Measurements from ENCODE around the gene HIVEP2. TPM values are rescaled to one million over a fixed set of nuclear protein-coding genes. Genes with fewer than 3 reads are reported as not detected.

Gene HIVEP2
- total RNA-seq, 1 experiment from 2014 or later, result 5.6 TPM

DNA sequence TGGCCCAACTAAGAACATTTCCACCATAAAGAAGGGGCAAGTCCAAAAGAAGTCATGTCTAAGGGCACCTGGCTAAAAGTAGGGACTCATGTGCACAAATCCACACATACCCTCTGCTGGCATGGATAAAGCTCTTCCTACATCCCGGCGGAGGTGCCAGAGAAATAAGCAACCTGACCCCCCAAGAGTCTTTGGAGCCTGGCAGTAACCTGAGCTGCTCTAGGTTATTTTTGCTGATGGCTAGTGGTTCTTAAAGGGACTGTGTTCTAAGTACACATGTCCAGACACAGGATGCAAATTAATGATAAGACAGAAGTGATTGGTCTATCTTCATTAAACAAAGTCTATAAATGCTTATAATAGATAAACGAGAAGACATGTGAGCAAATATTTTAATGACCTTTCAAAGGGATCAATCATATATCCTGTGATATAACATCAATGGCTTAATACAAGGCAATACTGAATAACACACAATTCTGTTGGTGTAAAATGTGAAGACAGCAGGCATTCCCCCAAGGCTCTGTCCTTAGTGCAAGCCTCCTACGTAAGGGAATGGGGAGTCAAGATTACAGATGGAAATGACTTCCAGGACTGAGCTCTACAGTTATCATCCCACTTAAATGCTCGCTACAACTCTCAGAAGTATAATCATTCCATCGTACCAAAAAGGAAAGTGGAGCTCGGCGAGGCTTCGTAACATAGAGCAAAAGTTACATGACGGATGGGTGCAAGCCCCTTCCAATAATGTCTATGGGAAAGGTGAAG is 52.5 kb downstream of the HIVEP2 start:
- DNase-seq (ENCODE audit: low spot score), result no peak

DNA sequence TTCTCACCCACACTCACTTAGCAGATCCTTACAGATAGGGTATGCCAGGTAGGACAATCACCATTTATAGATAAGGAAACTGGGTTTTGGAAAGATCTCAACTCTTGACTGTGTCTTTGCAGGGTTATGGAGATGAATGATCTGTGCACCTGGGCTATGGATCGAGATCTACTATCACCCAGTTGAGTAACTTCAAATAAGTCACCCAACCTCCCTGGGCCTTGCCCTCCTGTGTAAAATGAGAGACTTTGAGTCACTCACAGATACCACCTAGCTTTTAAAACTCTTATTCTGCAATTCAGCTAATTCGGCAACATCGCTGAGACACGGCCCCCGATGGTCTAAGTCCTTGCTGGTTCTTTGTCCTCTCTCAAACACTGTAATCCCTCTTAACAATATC is 53.5 kb downstream of the HIVEP2 start:
- no peak for DNase-seq (ENCODE audit: low spot score)

DNA sequence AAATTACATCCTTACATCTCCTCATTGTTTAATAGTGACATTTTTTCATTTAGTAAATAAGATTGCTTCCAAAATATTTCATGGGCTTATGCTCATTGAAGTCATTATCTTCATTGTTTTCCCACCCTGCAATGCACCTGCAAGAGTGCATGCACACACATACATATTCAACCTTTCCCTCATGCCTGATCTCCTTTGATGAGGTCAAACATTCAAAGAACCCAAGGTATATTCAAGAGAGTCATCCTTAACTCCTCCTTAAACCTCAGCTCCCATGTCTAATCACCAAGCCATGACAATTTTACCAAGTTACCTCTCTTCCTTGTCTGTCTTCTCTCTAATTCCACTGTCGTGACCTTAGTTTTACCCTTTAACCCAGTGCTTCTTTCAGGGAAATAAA is 56.5 kb downstream of the HIVEP2 start:
- no peak for DNase-seq (ENCODE audit: low spot score)

DNA sequence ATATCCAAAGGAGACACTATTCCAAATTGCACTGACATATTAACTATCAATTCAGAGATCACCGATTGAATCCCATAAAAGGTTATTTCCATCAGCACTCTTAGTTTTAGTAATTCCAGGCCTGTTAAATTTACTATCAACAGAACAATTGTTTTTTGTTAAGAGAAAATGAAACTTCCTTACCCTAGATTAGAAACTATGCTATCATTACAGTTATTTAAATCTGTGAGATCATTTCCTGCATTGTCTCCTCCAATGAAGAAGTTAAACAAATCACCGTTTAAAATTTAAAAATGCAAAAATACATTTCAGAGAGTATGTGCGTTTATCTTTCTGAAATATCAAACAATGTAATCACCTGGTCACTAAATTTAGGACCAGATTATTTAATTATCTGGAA is 57.5 kb downstream of the HIVEP2 start:
- DNase-seq (ENCODE audit: low spot score), result no peak

DNA sequence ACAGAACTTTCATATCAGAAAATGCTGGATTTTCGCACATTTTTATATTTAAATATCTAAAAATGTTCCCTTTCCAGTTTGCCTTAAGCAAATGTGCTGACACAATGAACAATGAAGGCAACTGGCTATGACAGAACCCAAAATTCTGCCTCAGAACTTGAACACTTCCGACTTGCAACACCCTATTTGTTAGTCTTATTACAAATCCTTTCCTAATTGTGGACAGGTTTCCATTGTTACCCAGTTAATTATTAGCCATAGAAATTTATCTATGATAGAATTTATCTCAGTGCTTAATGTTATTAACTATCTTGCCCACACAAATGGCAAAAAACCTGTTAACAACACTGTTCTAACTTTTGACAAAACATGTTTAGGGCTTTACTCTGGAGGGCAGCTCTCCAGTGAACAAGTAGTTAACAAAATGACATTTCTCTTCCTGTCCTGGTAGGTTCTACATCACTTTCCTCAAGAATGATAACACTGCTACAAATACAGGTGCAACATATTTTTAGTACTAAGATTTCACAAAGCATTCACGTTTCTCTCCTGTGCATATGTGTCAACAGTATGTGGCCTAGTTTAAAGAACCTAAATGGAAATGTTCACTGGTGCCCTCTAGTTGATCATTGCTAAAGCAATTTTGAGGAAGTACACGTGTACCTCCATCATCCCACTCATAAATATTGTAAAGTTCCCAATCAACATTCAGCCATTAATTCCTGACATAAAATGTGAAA is 58.4 kb downstream of the HIVEP2 start:
- DNase-seq (ENCODE audit: low spot score), result peak; percentile 48

DNA sequence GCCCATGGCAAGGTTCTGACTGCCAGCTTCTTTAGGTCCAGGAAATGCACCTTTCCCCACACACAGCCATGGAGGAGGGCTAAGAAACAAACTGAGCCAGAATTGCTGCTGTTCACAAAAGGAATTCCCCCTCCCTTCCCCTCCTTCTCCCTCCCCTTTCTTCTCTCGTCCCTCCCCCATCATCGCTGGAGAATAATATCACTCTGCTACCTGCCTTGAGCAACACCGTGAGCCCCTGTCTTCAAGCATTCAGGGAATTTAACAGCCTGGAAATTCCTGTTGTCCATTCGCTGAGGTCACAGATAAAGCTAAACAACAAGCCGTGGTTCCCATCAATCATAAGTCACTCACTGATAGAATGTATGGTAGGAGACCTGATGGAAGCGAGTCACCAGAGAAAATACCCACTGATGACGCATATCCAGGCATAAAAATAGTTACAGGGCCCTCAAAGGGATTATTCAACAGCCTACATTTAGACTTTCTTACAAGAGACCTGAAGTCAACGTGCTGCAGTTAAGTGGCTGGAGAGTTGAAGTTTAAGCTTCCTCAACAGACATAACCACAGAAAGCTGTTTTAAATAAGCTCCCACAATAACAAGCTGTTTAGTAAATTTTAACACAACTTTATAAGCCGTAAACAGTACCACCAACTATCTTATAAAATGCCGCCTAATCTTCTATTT is 59.7 kb downstream of the HIVEP2 start:
- peak; percentile 97 for DNase-seq (ENCODE audit: low spot score)

DNA sequence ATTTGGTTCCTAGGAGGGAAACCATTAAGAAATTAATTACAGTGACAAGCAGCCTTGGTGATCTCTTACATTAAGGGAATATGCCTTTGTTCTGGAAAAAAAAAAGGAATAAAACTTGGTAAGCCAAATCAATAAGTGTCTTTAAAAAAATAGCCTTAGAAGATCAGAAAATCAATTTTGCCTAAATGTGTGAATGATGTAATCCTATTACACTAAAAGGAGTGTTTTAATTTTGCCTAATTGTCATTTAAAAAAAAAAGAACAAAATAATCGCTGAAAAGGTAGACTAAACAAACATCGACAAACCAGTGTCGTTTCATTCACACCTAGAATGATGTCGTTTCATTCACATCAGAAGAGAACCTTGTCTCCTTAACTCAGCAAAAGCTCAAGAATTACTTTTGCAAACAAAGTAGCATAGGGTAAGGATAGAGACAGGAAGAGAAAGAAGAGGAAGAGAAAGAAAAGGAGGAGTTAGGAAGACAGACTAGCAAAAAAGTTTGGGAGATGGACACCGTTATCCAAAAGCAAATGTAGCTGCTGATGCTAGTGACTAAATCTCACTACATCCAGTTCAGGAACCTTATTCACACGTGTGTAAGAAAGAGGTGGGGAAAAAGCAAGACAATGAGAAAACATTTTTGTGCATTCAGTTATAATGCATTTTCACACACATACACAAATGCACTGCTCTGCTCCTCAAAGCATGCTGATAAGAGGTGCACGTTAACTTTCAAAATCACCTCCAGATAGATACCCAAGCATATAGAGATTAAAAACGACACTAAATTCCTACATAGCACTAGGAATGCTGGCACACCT is 60.6 kb downstream of the HIVEP2 start:
- peak; percentile 10 for DNase-seq (ENCODE audit: low spot score)

DNA sequence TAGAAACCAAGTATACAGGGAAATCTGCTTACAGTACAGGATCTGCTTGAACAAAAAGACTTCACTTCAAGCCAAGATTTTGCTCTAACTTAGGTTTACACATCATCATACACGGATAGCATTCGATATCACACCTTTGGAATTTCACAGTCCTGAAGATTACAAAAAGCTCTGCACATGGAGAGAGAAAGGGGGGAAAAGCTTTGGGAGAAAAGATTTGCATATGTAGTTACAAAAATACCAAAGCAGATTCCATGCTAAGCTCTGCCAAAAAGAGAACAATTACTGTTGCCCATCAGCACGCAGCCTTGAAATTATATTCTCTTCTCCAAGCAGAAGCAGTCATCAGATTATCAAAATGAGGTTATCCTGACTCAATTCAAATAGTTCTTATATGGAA is 62.0 kb downstream of the HIVEP2 start:
- no peak for DNase-seq (ENCODE audit: low spot score)

DNA sequence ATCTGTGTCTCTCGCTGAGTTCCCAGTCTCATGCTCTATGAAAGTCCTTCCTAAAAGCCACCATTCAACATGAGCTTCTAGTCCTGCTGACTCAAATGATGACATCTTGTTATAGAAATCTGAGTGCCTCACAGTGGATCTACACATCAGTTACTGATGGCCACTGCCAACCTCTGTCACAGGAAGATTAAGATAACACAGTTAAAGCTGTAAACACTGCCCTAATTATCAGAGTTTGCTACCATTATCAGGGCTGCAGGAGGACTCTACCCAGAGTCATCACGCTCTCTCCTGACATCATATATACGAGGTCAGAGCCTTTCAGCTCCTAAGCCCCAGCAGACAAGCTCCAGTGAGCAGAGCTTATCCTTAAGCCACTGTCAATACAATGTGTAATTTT is 63.2 kb downstream of the HIVEP2 start:
- no peak for DNase-seq (ENCODE audit: low spot score)

DNA sequence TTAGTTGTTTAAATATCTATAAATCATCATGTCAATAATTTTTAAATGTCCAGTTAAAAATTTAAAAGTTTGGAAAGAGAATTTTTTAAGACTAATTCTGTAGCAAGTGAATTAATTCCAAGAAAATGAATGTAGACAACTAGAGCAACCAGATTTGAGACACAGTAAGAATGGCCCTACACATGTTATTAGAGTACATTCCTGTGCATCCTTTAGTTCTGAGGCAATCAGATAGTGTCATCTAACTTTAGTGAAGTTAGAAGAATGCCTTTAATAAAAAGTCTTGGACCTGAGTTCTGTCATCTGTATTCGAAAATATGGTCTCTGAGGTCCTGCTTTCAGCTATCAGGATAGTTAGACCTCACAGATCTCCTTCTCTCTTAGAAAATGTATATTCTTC is 63.7 kb downstream of the HIVEP2 start:
- DNase-seq (ENCODE audit: low spot score), result no peak

DNA sequence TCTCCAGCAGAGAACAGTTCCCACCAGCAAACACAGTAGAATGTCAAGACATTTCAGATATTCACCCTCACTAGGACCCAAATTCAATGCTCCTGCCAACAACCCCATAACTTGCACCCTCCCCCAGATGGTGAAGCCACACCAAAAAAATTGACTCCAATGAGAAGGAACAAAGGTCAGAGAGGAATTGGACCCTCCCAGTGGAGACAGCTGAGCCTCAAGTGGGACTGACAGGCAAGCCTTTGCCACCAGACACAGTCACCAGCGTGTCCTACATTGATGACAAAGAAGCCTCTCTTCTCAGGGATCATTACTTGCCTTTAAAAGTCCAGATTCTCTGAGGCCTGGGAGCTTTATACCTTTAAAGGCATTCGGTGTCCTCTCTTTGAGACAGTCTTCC is 64.8 kb downstream of the HIVEP2 start:
- DNase-seq (ENCODE audit: low spot score), result no peak

DNA sequence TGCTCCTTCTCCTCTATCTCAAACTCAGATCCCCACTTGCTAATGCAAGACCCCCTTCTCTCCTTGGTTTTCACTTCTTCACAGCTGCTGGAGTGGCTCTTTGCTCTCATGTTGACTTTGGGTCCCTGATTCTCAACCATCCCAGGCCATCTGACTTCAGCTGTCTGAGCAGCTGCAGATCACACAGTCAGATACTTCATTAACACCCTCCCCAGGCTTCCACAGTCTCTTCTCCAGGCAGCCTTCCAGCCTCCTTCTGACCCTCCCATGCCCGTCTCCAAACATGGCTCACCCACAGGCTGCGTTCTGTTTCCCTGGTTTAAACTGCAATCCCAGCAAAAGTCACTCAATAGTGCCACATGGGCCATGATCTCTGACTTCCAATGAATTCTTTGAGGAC is 65.4 kb downstream of the HIVEP2 start:
- DNase-seq (ENCODE audit: low spot score), result no peak

DNA sequence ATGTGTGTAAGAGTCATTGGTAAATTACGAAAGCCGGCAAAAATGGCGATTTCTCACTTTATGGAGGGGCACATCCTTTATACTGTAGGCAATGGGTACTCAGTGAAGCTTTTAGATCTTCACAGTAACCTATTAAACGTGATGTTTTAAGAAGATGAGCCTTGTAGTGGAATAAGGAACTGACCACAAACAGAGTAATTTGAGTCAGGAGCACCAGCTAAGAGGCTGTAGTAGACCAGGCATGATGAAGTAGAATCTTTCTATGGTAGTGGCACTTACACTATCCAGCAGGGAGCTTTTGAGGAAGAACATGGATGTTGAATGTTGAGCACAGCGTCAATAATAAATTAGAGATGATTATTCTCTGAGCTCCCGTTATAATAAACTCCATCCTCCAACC is 65.9 kb downstream of the HIVEP2 start:
- no peak for DNase-seq (ENCODE audit: low spot score)

DNA sequence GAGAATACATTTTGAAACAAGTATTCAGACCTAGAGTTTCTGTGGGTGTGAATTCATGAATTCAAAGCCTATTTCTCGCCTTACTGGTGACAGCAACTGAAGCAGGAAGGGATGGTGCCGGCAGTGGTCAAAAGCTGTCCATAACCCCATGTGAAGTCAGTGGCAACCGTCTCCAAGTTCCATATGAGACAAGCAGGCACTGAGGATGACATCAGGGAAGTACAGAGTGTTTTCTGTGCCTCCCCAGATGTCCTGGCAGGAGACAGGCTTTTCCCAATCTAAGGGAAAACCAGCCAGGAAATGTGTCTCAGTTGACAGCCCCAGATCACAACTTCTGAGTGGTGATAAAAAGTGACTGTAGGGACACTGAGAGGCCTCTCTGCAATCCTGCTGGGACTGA is 66.6 kb downstream of the HIVEP2 start:
- DNase-seq (ENCODE audit: low spot score), result no peak

DNA sequence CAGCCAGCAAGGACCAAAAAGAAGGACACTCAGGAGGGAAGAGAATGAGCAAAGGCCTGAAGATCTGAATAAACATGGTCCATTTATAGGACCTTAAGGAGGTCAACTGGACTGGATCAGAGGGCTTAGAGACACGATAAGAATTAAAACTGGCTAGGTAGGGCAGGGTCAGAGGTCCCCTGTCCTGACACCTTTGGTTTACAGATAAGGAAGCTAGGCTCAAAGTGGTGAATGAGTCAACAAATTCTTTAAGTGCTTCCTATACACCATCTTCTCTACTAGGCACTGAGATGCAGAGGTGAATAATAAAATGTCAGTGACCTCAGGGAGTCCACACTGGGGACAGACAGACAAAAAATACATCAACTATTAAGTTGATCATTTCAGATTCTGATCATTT is 70.3 kb downstream of the HIVEP2 start:
- DNase-seq (ENCODE audit: low spot score), result peak; percentile 18

DNA sequence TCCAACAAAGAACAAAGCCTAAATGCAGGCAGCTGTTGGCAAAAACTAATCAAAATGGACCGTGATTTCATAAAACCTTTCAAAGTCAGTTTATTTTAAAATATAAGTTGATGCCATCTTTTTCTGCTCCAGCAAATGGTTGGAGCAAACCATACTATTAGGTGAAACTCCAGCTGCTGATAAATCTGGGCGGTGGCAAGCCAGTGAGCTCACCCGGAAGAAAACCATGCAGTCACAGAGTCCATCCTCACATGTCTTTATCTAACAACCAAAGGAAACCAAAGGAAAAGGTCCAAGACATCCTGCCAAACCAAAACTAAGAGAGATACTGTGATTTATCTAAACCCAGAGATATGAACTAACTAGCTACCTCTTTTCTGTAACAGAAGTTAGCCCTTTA is 72.6 kb downstream of the HIVEP2 start:
- peak; percentile 33 for DNase-seq (ENCODE audit: low spot score)

DNA sequence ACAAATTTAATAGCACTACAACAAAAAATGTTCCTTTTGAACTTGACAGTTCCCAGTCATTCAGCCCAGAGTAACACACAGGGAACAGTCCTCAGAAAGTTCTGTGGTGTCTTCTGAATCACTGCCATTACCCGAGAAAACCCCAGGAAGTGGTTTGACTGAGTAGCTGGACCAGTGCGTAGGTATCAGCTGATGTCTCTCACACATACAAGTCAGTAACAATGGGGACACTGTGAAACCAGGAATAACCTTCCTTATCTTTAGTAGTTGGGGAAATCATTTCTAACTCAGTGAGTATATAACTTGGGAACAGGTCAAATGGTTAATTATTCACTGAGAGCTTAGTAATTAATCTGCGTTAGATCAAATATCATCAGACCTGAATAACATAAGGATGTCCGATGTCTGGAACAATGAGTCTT is 73.1 kb downstream of the HIVEP2 start:
- DNase-seq (ENCODE audit: low spot score), result peak; percentile 93

DNA sequence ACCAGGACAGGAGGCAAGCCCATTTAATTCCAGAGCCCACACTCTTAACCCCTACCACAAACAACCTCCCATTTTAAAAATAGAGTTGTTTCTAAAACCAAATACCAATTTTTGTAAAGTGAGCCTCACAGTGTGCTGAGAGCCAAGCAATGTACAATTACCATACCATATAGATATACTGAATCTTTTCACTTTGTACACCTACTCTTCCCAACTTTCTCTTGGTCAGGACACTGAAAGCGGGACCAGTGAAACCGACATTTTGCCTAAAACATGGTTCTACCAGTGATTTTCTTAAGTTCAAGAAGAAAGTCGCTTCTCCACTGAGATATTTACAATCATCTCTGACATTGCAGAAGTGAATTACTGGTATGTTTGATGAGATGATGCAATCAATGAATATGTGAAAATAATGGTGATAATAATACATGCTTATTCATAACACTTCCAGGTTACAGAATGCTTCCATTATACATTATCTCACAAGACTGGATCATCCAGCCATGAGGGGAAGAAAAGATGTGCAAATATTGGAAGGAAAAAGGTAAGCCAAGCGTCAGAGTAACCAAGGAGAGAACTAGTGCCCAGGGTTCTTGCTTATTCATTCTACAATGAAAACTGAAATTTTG is 74.1 kb downstream of the HIVEP2 start:
- DNase-seq (ENCODE audit: low spot score), result no peak

DNA sequence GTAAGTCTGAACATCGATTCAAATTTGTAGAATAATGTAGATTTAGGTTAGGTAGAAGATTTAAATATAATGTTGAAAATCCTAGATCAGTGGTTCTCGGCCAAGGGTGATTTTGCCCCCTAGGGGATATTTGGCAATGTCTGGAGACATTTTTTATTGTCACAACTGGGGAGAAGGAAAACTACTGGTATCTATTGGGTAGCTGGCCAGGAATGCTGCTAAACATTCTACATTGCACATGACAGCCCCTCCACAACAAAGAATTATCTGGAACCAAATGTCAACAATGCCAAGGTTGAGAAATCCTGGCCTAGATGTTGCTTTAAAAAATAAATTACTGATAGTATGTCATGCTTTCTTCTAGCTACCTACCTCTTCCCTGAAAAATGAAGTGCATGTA is 76.1 kb downstream of the HIVEP2 start:
- DNase-seq (ENCODE audit: low spot score), result no peak

DNA sequence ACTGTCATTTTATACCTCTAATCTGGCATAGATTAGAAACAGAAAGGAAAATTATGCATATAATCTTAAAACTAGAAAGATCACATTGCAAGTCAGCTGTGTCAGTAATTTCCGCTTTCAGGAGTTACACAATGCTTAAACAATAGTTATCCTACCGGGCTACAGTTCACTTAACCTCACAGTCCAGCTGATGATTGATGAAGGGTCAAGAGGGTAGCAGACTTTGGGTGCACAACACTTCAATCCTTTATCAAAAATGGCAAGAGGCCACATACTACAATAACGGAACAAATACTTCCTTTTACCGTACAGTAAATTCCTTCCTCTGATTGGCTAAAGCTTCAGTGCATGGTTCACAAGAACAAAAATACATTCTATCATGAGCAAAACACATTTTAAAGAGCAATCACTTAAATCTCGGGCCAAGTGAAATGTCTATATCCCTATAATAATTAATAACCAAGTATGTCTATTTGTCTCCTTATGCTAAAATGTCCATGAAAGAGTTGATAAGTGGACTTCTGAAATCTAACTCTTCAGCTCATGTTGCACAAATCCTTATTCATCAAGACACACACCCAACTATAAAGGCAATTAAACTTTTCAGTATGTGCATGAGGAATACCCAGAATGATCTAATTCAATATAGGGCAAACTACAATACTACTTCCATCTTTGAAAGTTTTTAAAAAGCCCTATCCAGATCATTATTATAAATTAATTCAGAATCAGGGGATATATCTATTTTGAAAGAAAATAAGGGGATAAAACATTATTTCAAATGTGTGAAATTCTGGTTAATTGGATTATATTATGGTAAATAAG is 76.8 kb downstream of the HIVEP2 start:
- no peak for DNase-seq (ENCODE audit: low spot score)

DNA sequence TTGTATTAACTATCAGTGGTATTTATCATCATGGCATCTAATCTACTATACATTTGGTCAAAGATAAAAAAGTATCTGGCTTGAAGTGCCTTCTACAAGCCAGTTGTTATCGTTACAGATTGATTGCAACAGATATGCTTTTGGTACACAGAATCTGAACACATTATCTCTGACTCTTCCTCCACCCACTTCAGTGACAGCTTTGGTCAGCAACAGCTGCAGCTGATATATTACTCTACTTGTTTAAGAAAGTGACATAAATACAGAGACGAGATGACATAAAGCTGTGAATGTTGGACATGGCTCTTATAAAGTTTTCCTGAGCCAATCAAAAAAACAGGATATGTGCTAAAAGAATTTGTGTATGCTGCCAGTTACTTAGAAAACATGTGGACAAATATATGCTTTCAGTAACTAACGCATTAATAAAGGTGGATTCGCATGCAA is 77.6 kb downstream of the HIVEP2 start:
- no peak for DNase-seq (ENCODE audit: low spot score)
